Esophagus muscularis mucosa (tissue), 4 donors: ENCODE results near the gene DNAH7. TPM values are rescaled to one million over a fixed set of nuclear protein-coding genes. Genes with fewer than 3 reads are reported as not detected.
"Not testable (repeated sequence)": the region's sequence is repeated elsewhere in the genome, so short reads cannot be mapped to it uniquely, and the experiment has no call there.

Experiments
- DNase-seq: peaks from one replicate; pipeline ENCODE4 v3.0.0-alpha.2; 2017; ENCODE audit errors: extremely low spot score
- H3K27ac ChIP-seq, 4 donors: fragments of 200-600 bp; sonication (generic); replicated peaks in 1 of 4; 1 replicate in 3 of 4; 2 replicates in 1 of 4; pipeline ENCODE4 v1.5.1; 2016 to 2019; ENCODE audit warnings: mild to moderate bottlenecking in 1 of 4
- H3K27me3 ChIP-seq, 4 donors: fragments of 200-600 bp; sonication (generic); one replicate each; pipeline versions ENCODE4 v1.5.1 to v1.6.0; 2016 to 2019
- H3K36me3 ChIP-seq, 4 donors: fragments of 200-600 bp; sonication (generic); one replicate each; pipeline ENCODE4 v1.5.1; 2016 to 2019
- H3K4me1 ChIP-seq, 4 donors: fragments of 200-600 bp; sonication (generic); one replicate each; pipeline ENCODE4 v1.5.1; 2016 to 2019
- H3K4me3 ChIP-seq, 4 donors: fragments of 200-600 bp; sonication (generic); 1 replicate in 2 of 4; 2 replicates in 2 of 4; pipeline ENCODE4 v1.5.1; 2016 to 2019; ENCODE audit warnings: mild to moderate bottlenecking in 4 of 4, moderate library complexity in 1 of 4
- H3K9me3 ChIP-seq, 4 donors: fragments of 200-600 bp; sonication (generic); 1 replicate in 3 of 4; 2 replicates in 1 of 4; pipeline ENCODE4 v1.5.1; 2016 to 2019
- EP300 ChIP-seq: sonication (generic); formaldehyde crosslinking; IDR thresholded peaks from one replicate; pipeline ENCODE4 v1.6.1; 2017; ENCODE audit warnings: antibody characterized with exemption
- POLR2A ChIP-seq: fragments of 450-650 bp; IDR thresholded peaks from one replicate; pipeline ENCODE4 v1.6.1; 2017; ENCODE audit warnings: antibody characterized with exemption, moderate library complexity, mild to moderate bottlenecking, low read depth
- POLR2AphosphoS5 ChIP-seq, 2 donors: sonication (generic); formaldehyde crosslinking; IDR thresholded peaks; one replicate each; pipeline ENCODE4 v1.6.1; 2017; ENCODE audit warnings: antibody characterized with exemption in 2 of 2
- WGBS: methylation state at CpG from one replicate; pipeline ENCODE4 v1.1.5; 2018; 5-methylcytosine and 5-hydroxymethylcytosine counted together
- intact Hi-C: fragments of 100-400 bp; cut with DNase I; formaldehyde crosslinking; loops from one replicate; pipeline ENCODE4 v1.15.1; 2023
- total RNA-seq, 4 donors: library from RNA; depleted of rRNA; stranded (reverse); fragments of >200 nt; gene quantifications; one replicate each; pipeline versions ENCODE4 v1.1.0 to v1.2.1, GENCODE V29; 2016
- TF ChIP-seq, protein P1 (sequence below), 3 experiments: fragments of 200-600 bp in 2 of 3; fragments of 450-650 bp in 1 of 3; sonication (generic) in 2 of 3; IDR thresholded peaks; one replicate each; pipeline ENCODE4 v1.5.1; 2017 to 2019; ENCODE audit warnings: antibody characterized with exemption in 3 of 3, mild to moderate bottlenecking in 2 of 3, moderate library complexity in 1 of 3

Gene DNAH7
- total RNA-seq, 4 donors from 2014 or later: 0.39 to 0.98 (median 0.66) TPM

DNA sequence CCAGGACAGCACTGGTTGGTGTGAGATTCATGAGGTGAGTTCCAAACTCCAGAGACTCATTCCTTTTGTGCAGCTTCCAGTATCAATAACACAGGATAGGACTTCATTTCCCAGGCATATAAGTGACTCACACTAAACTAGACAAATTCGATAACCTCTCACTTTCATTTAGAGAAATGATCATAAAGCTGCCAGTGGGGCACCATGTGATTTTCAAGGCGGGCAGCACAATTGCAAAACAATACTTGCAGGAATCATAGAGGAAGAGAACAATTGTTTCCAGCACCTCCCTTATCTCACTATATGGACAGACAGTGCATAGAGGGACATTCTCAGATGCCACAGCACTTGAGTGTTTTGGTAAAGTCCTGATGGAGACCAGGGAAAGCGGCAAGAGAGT is 31.3 kb upstream of the DNAH7 start:
- H3K9me3 ChIP-seq: no peaks in the 10 kb centered on the region
- no peak overlapping the region for H3K4me3 ChIP-seq
- H3K27ac ChIP-seq: no peak overlapping the region
- no peaks in the 10 kb centered on the region for H3K36me3 ChIP-seq
- intact Hi-C loops: no loop called here
- H3K4me1 ChIP-seq: no peaks in the 10 kb centered on the region
- TF ChIP-seq POLR2A (no peak), EP300 (no peak), POLR2AphosphoS5 (IDR thresholded peaks at IDR 0.05) (no peak)
- TF ChIP-seq, protein P1, sequence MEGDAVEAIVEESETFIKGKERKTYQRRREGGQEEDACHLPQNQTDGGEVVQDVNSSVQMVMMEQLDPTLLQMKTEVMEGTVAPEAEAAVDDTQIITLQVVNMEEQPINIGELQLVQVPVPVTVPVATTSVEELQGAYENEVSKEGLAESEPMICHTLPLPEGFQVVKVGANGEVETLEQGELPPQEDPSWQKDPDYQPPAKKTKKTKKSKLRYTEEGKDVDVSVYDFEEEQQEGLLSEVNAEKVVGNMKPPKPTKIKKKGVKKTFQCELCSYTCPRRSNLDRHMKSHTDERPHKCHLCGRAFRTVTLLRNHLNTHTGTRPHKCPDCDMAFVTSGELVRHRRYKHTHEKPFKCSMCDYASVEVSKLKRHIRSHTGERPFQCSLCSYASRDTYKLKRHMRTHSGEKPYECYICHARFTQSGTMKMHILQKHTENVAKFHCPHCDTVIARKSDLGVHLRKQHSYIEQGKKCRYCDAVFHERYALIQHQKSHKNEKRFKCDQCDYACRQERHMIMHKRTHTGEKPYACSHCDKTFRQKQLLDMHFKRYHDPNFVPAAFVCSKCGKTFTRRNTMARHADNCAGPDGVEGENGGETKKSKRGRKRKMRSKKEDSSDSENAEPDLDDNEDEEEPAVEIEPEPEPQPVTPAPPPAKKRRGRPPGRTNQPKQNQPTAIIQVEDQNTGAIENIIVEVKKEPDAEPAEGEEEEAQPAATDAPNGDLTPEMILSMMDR (IDR thresholded peaks at IDR 0.05): no peak
- no peak for DNase-seq
- H3K27me3 ChIP-seq: no peaks in the 10 kb centered on the region
- WGBS: 86% methylated on average over 3 of the region's 3 CpGs

DNA sequence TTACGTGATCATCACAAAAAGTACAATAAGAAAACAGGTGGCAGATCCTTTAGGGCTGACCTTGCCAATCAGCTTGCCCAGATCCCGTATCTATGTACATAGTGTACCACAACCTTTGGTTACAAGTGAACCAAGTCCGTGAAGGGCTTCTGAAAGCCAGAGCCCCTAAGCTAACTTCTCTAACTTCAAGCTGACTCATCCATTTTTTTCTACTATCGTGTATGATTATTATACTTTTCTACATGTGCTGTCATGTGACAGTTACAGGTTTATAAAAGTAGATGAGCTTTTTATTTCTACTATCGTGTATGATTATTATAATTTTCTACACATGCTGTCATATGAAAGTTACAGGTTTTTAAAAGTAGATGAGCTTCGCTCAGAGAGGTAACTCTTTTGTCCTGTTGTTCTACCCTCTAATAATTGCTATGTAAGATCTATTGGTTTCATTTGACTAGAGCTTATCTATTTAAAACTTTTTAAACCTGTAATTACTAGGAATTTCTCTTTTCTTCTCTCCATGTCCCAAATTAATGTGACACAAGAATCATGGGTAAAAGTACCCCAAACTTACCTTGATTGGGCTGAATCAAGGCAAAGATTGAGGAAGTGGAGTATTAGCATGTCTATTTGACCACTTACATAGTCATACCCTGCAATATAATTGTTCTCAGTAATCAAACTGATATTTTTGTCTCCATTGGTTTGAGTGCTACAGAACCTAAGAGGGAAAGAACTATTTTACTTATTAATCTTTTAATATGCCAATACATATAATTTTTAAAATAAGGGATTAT is 29.4 kb upstream of the DNAH7 start:
- no peak for DNase-seq
- intact Hi-C loops: no loop called here
- Histone ChIP-seq H3K27me3 (no peaks in the 10 kb centered on the region), H3K9me3 (no peaks in the 10 kb centered on the region), H3K27ac (no peak overlapping the region), H3K4me1 (no peaks in the 10 kb centered on the region), H3K4me3 (no peak overlapping the region), H3K36me3 (no peaks in the 10 kb centered on the region)
- no peak for TF ChIP-seq POLR2A
- TF ChIP-seq POLR2AphosphoS5 (IDR thresholded peaks at IDR 0.05): no peak
- no peak for TF ChIP-seq EP300
- TF ChIP-seq, protein P1 (IDR thresholded peaks at IDR 0.05): no peak
- WGBS: 85% methylated on average over 6 of the region's 6 CpGs

DNA sequence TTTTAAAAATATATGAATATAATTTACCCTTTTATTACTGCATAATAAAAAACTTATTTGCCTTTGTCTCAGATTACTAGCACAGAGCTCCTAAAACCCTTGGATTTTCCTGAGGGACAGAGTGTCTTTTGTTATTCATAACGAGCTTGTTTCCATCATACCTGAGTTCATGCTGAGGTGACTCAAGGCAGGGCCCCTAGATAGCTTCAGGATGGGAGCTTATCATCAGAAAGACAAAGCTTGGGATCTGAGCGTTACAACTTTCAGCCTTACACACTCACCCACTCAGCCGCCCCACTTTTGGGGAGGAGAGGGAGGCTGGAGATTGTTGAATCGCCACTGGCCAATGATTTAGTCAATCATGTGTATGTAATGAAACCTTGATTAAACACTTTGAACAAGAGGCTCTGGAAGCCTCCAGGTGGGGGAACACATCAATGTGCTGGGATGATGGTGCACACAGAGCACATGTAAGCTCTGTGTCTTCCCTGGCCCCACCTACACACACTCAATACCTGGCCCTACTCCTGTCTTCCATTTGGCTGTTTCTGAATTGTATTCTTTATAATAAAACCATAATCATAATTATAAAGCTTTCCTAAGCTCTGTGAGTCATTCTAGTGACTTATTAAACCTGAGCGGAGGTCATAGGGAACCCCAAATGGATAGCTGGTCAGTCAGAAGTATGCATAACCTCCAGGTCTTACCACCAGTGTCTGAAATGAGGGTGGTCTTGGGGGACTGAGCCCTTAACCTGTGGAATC is 28.5 kb upstream of the DNAH7 start:
- Histone ChIP-seq H3K27ac (no peak overlapping the region), H3K36me3 (no peaks in the 10 kb centered on the region), H3K9me3 (no peaks in the 10 kb centered on the region), H3K4me1 (no peaks in the 10 kb centered on the region), H3K27me3 (no peaks in the 10 kb centered on the region), H3K4me3 (no peak overlapping the region)
- TF ChIP-seq POLR2A (no peak), POLR2AphosphoS5 (IDR thresholded peaks at IDR 0.05) (no peak), EP300 (no peak)
- TF ChIP-seq, protein P1 (IDR thresholded peaks at IDR 0.05): no peak
- intact Hi-C loops: no loop called here
- WGBS: 68% methylated on average over 5 of the region's 5 CpGs
- no peak for DNase-seq

GRCh38 chr2:196096264-196096663 is 27.6 kb upstream of the DNAH7 start:
- no peak for DNase-seq
- H3K4me1 ChIP-seq: no peaks in the 10 kb centered on the region
- no peaks in the 10 kb centered on the region for H3K9me3 ChIP-seq
- no peaks in the 10 kb centered on the region for H3K27me3 ChIP-seq
- 93% methylated on average over 4 of the region's 4 CpGs for WGBS
- intact Hi-C loops: no loop called here
- no peaks in the 10 kb centered on the region for H3K36me3 ChIP-seq
- TF ChIP-seq POLR2AphosphoS5 (IDR thresholded peaks at IDR 0.05): no peak
- TF ChIP-seq POLR2A: no peak
- TF ChIP-seq, protein P1 (IDR thresholded peaks at IDR 0.05): no peak
- no peak for TF ChIP-seq EP300
- H3K4me3 ChIP-seq: no peak overlapping the region
- H3K27ac ChIP-seq: no peak overlapping the region

DNA sequence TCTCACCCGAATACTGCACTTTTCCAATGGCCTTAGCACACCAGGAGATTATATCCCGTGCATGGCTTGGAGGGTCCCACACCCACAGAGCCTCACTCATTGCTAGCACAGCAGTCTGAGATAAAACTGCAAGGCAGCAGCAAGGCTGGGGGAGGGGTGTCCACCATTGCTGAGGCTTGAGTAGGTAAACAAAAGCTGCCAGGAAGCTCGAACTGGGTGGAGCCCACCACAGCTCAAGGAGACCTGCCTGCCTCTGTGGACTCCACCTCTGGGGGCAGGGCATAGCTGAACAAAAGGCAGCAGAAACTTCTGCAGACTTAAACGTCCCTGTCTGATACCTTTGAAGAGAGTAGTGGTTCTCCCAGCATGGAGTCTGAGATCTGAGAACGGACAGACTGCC is 20.8 kb upstream of the DNAH7 start:
- not testable (repeated sequence) for H3K4me3 ChIP-seq, H3K4me1 ChIP-seq, DNase-seq, H3K27ac ChIP-seq, H3K27me3 ChIP-seq, H3K9me3 ChIP-seq, H3K36me3 ChIP-seq
- intact Hi-C loops: loop anchor here (10.0 kb wide), 1 partner anchor 205 kb away; no protein-coding TSS in a partner anchor
- 93% methylated on average over 3 of the region's 5 CpGs for WGBS
